Ovary (tissue), 9 donors: ENCODE data around the gene HOXC4. TPM values are rescaled to one million over a fixed set of nuclear protein-coding genes. Genes with fewer than 3 reads are reported as not detected.

Experiments used
- DNase-seq, 5 donors: peaks; one replicate each; pipeline ENCODE4 v3.0.0-alpha.2; 2019 to 2020
- H3K27ac ChIP-seq, 2 donors: fragments of 200-600 bp; one replicate each; pipeline versions ENCODE4 v1.5.1 to v1.8.0; 2019 to 2022
- H3K27me3 ChIP-seq: fragments of 200-600 bp; one replicate; pipeline ENCODE4 v1.8.0; 2022
- H3K36me3 ChIP-seq: fragments of 200-600 bp; sonication (generic); one replicate; pipeline ENCODE4 v1.5.1; 2019
- H3K4me1 ChIP-seq: one replicate; pipeline ENCODE4 v1.8.1; 2013; ENCODE audit warnings: mild to moderate bottlenecking, moderate library complexity; ENCODE audit not compliant: insufficient read depth
- H3K4me3 ChIP-seq: fragments of 200-600 bp; sonication (generic); one replicate; pipeline ENCODE4 v1.5.1; 2017
- H3K9me3 ChIP-seq, 2 donors: fragments of 200-600 bp in 1 of 2; sonication (generic) in 1 of 2; one replicate each; pipeline versions ENCODE4 v1.5.1 to v1.8.1; 2013 to 2019; ENCODE audit warnings: mild to moderate bottlenecking in 1 of 2, moderate library complexity in 1 of 2
- CTCF ChIP-seq, 3 donors: fragments of 450-650 bp in 2 of 3; fragments of 200-600 bp in 1 of 3; IDR thresholded peaks; one replicate each; pipeline versions ENCODE4 v1.5.1 to v1.8.0; 2016 to 2022; ENCODE audit warnings: antibody characterized with exemption in 3 of 3, mild to moderate bottlenecking in 1 of 3
- EP300 ChIP-seq: sonication (generic); formaldehyde crosslinking; IDR thresholded peaks from one replicate; pipeline ENCODE4 v1.6.1; 2017; ENCODE audit warnings: antibody characterized with exemption
- POLR2A ChIP-seq: fragments of 450-650 bp; IDR thresholded peaks from one replicate; pipeline ENCODE4 v1.6.1; 2017; ENCODE audit warnings: antibody characterized with exemption, mild to moderate bottlenecking, moderate library complexity
- WGBS, 3 donors: extraction: QIAGEN DNeasy Blood & Tissue Kit in 1 of 3; methylation state at CpG; one replicate each; pipeline versions ENCODE4 v1.1.5 to v1.1.7; 2013 to 2017; 5-methylcytosine and 5-hydroxymethylcytosine counted together
- intact Hi-C, 4 donors: fragments of 100-400 bp; cut with DNase I; formaldehyde crosslinking; loops; one replicate each; pipeline versions ENCODE4 v1.11.0 to v1.15.1; 2022 to 2023
- polyA plus RNA-seq, 2 donors: library from polyadenylated mRNA; stranded (reverse); fragments of 200-250 nt in 1 of 2; fragments of 350-450 nt in 1 of 2; fragmentation: Illumina TruSeq in 1 of 2; extraction: RNeasy Lipid Tissue Mini Kit (QIAGEN cat#74804) in 1 of 2; gene quantifications; one replicate each; pipeline ENCODE4 v1.2.3, GENCODE V29; 2013 to 2014
- total RNA-seq, 7 donors: library from RNA; depleted of rRNA in 2 of 7; stranded (reverse); fragments of >200 nt in 2 of 7; fragmentation: NEBNext Ultra II Directional in 3 of 7; extraction: Animal tissue kit (Norgen Biotek cat#: 25700) in 3 of 7; gene quantifications; one replicate each; pipeline versions ENCODE4 v1.1.0 to v1.2.4, GENCODE V29; 2016 to 2023
- donor health status: DM: no; HTN: no; CAD: no; lungs with moderate emphysema.
- donor health status: DM: no; HTN: no; CAD: no.
- donor health status: Bipolar disorder and iron deficiency.
- donor health status: DM: yes; HTN: yes; CAD: no.
- donor health status: DM: no; HTN: no; CAD: no.
- donor health status: DM: yes; HTN: yes; CAD: no.

The HOXC4 gene
- total and polyA plus RNA-seq, 9 donors, result 3.3 to 21.8 (median 11.5) TPM

GRCh38 chr12:54037360-54038283, 16.0 kb upstream of the HOXC4 start:
- H3K4me1 ChIP-seq, result peaks cover 22% of the 10 kb centered on the region
- DNase-seq, result peak in 2 of 5 donors; percentile 18 to 32
- H3K36me3 ChIP-seq, result no peaks in the 10 kb centered on the region
- H3K4me3 ChIP-seq, result no peak overlapping the region
- TF ChIP-seq POLR2A (no peak), EP300 (no peak), CTCF (IDR thresholded peaks at IDR 0.05) (no peak)
- intact Hi-C loops, result loop anchor here in 3 of 4 donors (5.0 to 10.0 kb wide), 2 partner anchors 87 to 90 kb away; no protein-coding TSS in a partner anchor
- no peaks in the 10 kb centered on the region for H3K27me3 ChIP-seq
- WGBS, 3 donors, result 21 to 48% (median 31%) methylated on average over 14 of the region's 14 CpGs
- H3K9me3 ChIP-seq, result no peaks in the 10 kb centered on the region
- peak overlapping the region in 1 of 2 donors; percentile 86 for H3K27ac ChIP-seq

DNA sequence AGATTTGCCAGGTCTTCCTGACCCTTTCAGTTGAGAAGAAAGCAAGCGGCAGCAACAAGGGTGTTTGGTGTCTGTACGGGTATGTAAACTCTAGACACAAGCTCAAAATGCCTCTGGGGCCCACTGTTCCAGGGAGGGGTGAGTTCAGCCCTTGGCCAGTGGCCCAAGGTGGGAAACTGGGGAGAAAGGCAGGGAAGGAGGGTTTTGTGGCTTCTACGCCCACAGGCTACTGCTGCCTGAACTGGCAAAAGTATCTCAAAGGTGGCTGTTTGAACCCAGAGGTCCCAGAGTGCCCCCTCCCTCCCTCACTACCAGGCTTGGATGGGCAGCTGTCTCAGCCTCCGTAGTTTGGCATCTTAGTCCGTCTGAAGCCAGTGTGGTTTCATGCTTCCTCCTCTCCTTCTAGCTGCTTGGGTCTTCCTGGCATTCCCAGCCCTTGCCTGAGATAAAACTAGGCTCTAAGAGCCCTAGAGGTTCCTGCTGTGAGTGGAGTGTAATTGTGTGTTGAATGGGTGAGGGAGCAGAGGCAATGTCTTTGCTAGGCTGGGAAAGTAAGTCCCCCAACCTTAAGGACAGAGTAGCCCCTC, 15.3 kb upstream of the HOXC4 start:
- intact Hi-C loops, result loop anchor here in 3 of 4 donors (5.0 to 10.0 kb wide), 2 partner anchors 86 to 89 kb away; no protein-coding TSS in a partner anchor
- peaks cover 26% of the 10 kb centered on the region for H3K4me1 ChIP-seq
- H3K27ac ChIP-seq, result peak overlapping the region; percentile 22 to 86
- H3K4me3 ChIP-seq, result no peak overlapping the region
- no peaks in the 10 kb centered on the region for H3K9me3 ChIP-seq
- peak; percentile 31 to 69 (median 45) for DNase-seq
- no peaks in the 10 kb centered on the region for H3K36me3 ChIP-seq
- WGBS, 3 donors, result 9 to 18% (median 17%) methylated on average over 5 of the region's 5 CpGs
- no peak for TF ChIP-seq EP300
- TF ChIP-seq CTCF (IDR thresholded peaks at IDR 0.05), result no peak
- no peak for TF ChIP-seq POLR2A
- H3K27me3 ChIP-seq, result no peaks in the 10 kb centered on the region

GRCh38 chr12:54038871-54039414, 14.7 kb upstream of the HOXC4 start:
- intact Hi-C loops, result loop anchor here in 3 of 4 donors (5.0 to 10.0 kb wide), 2 partner anchors 86 to 88 kb away; no protein-coding TSS in a partner anchor
- H3K27me3 ChIP-seq, result no peaks in the 10 kb centered on the region
- 30 to 37% (median 37%) methylated on average over 8 to 9 of the region's 9 CpGs for WGBS, 3 donors
- DNase-seq, result peak; percentile 62 to 75 (median 70)
- no peaks in the 10 kb centered on the region for H3K9me3 ChIP-seq
- H3K36me3 ChIP-seq, result no peaks in the 10 kb centered on the region
- no peak overlapping the region for H3K4me3 ChIP-seq
- H3K27ac ChIP-seq, result peak overlapping the region in 1 of 2 donors; percentile 86
- TF ChIP-seq CTCF (IDR thresholded peaks at IDR 0.05) (no peak), POLR2A (no peak), EP300 (no peak)
- H3K4me1 ChIP-seq, result peaks cover 26% of the 10 kb centered on the region

- intact Hi-C loops, result loop anchor here in 3 of 4 donors (5.0 to 10.0 kb wide), 2 partner anchors 85 to 88 kb away; no protein-coding TSS in a partner anchor
- Histone ChIP-seq H3K4me1 (peaks cover 26% of the 10 kb centered on the region), H3K9me3 (no peaks in the 10 kb centered on the region), H3K27me3 (no peaks in the 10 kb centered on the region), H3K4me3 (no peak overlapping the region), H3K27ac (peak overlapping the region in 1 of 2 donors; percentile 86), H3K36me3 (no peaks in the 10 kb centered on the region)
- TF ChIP-seq POLR2A, result no peak
- TF ChIP-seq EP300, result no peak
- TF ChIP-seq CTCF (IDR thresholded peaks at IDR 0.05), result no peak
- DNase-seq, result peak; percentile 72 to 86 (median 79)
- WGBS, 3 donors, result 10 to 13% (median 11%) methylated on average over 16 of the region's 16 CpGs
Measured at GRCh38 chr12:54039417-54040147, 14.1 kb upstream of the HOXC4 start.
